Esophagus muscularis mucosa (tissue), 4 donors: ENCODE data around the gene NUSAP1. TPM values are rescaled to one million over a fixed set of nuclear protein-coding genes. Genes with fewer than 3 reads are reported as not detected.
A peak's percentile ranks its signal among the peaks of the same experiment; 100 is the strongest.

Experiments used
- DNase-seq: peaks from one replicate; pipeline ENCODE4 v3.0.0-alpha.2; 2017; ENCODE audit errors: extremely low spot score
- H3K27ac ChIP-seq, 4 donors: fragments of 200-600 bp; sonication (generic); replicated peaks in 1 of 4; 1 replicate in 3 of 4; 2 replicates in 1 of 4; pipeline ENCODE4 v1.5.1; 2016 to 2019; ENCODE audit warnings: mild to moderate bottlenecking in 1 of 4
- H3K27me3 ChIP-seq, 4 donors: fragments of 200-600 bp; sonication (generic); one replicate each; pipeline versions ENCODE4 v1.5.1 to v1.6.0; 2016 to 2019
- H3K36me3 ChIP-seq, 4 donors: fragments of 200-600 bp; sonication (generic); one replicate each; pipeline ENCODE4 v1.5.1; 2016 to 2019
- H3K4me1 ChIP-seq, 4 donors: fragments of 200-600 bp; sonication (generic); one replicate each; pipeline ENCODE4 v1.5.1; 2016 to 2019
- H3K4me3 ChIP-seq, 4 donors: fragments of 200-600 bp; sonication (generic); 1 replicate in 2 of 4; 2 replicates in 2 of 4; pipeline ENCODE4 v1.5.1; 2016 to 2019; ENCODE audit warnings: mild to moderate bottlenecking in 4 of 4, moderate library complexity in 1 of 4
- H3K9me3 ChIP-seq, 4 donors: fragments of 200-600 bp; sonication (generic); 1 replicate in 3 of 4; 2 replicates in 1 of 4; pipeline ENCODE4 v1.5.1; 2016 to 2019
- EP300 ChIP-seq: sonication (generic); formaldehyde crosslinking; IDR thresholded peaks from one replicate; pipeline ENCODE4 v1.6.1; 2017; ENCODE audit warnings: antibody characterized with exemption
- POLR2A ChIP-seq: fragments of 450-650 bp; IDR thresholded peaks from one replicate; pipeline ENCODE4 v1.6.1; 2017; ENCODE audit warnings: antibody characterized with exemption, moderate library complexity, mild to moderate bottlenecking, low read depth
- POLR2AphosphoS5 ChIP-seq, 2 donors: sonication (generic); formaldehyde crosslinking; IDR thresholded peaks; one replicate each; pipeline ENCODE4 v1.6.1; 2017; ENCODE audit warnings: antibody characterized with exemption in 2 of 2
- WGBS: methylation state at CpG from one replicate; pipeline ENCODE4 v1.1.5; 2018; 5-methylcytosine and 5-hydroxymethylcytosine counted together
- intact Hi-C: fragments of 100-400 bp; cut with DNase I; formaldehyde crosslinking; loops from one replicate; pipeline ENCODE4 v1.15.1; 2023
- total RNA-seq, 4 donors: library from RNA; depleted of rRNA; stranded (reverse); fragments of >200 nt; gene quantifications; one replicate each; pipeline versions ENCODE4 v1.1.0 to v1.2.1, GENCODE V29; 2016
- TF ChIP-seq, protein P1 (sequence below), 3 experiments: fragments of 200-600 bp in 2 of 3; fragments of 450-650 bp in 1 of 3; sonication (generic) in 2 of 3; IDR thresholded peaks; one replicate each; pipeline ENCODE4 v1.5.1; 2017 to 2019; ENCODE audit warnings: antibody characterized with exemption in 3 of 3, mild to moderate bottlenecking in 2 of 3, moderate library complexity in 1 of 3

The NUSAP1 gene
- total RNA-seq, 4 donors from 2014 or later = 0.42 to 5.5 (median 1.5) TPM

- H3K27ac ChIP-seq = peak overlapping the region; percentile 82 to 94 (median 86)
- DNase-seq = no peak
- H3K9me3 ChIP-seq = no peaks in the 10 kb centered on the region
- peaks cover 23 to 50% (median 33%) of the 10 kb centered on the region in 4 donors for H3K4me1 ChIP-seq
- H3K4me3 ChIP-seq = peak overlapping the region; percentile 76 to 96 (median 86)
- no peak for TF ChIP-seq POLR2A
- no peak for TF ChIP-seq EP300
- TF ChIP-seq, protein P1, sequence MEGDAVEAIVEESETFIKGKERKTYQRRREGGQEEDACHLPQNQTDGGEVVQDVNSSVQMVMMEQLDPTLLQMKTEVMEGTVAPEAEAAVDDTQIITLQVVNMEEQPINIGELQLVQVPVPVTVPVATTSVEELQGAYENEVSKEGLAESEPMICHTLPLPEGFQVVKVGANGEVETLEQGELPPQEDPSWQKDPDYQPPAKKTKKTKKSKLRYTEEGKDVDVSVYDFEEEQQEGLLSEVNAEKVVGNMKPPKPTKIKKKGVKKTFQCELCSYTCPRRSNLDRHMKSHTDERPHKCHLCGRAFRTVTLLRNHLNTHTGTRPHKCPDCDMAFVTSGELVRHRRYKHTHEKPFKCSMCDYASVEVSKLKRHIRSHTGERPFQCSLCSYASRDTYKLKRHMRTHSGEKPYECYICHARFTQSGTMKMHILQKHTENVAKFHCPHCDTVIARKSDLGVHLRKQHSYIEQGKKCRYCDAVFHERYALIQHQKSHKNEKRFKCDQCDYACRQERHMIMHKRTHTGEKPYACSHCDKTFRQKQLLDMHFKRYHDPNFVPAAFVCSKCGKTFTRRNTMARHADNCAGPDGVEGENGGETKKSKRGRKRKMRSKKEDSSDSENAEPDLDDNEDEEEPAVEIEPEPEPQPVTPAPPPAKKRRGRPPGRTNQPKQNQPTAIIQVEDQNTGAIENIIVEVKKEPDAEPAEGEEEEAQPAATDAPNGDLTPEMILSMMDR (IDR thresholded peaks at IDR 0.05) = no peak
- TF ChIP-seq POLR2AphosphoS5 (IDR thresholded peaks at IDR 0.05) = no peak
- no peaks in the 10 kb centered on the region for H3K36me3 ChIP-seq
- H3K27me3 ChIP-seq = no peaks in the 10 kb centered on the region
- intact Hi-C loops = loop anchor here (10.0 kb wide), 1 partner anchor 301 kb away; the partner anchor contains the start of gene INO80
- 35% methylated on average over 20 of the region's 20 CpGs for WGBS
These were observed 83.6 kb downstream of the NUSAP1 start for GRCh38 chr15:41416128-41416741.

- Histone ChIP-seq H3K36me3 (no peaks in the 10 kb centered on the region), H3K27me3 (no peaks in the 10 kb centered on the region), H3K4me3 (peak within 1 kb of the TSS; percentile 76 to 96 (median 86)), H3K9me3 (no peaks in the 10 kb centered on the region), H3K4me1 (peaks cover 23 to 51% (median 34%) of the 10 kb centered on the region in 4 donors), H3K27ac (peak within 1 kb of the TSS; percentile 82 to 94 (median 86))
- intact Hi-C loops = loop anchor here (10.0 kb wide), 1 partner anchor 302 kb away; the partner anchor contains the start of gene INO80
- peak; percentile 98 for DNase-seq
- TF ChIP-seq, protein P1 (IDR thresholded peaks at IDR 0.05) = no peak
- TF ChIP-seq POLR2AphosphoS5 (IDR thresholded peaks at IDR 0.05) (peak; percentile 63 to 88), EP300 (no peak), POLR2A (peak; percentile 22)
- under 1% methylated on average over 45 of the region's 74 CpGs for WGBS
These were observed 84.2 kb downstream of the NUSAP1 start, which contains the start of gene RTF1 for GRCh38 chr15:41416742-41417417. Gene RTF1, plus strand, starts transcription at chr15:41417095. Its CDS starts 21 bp downstream, at chr15:41417116.

DNA sequence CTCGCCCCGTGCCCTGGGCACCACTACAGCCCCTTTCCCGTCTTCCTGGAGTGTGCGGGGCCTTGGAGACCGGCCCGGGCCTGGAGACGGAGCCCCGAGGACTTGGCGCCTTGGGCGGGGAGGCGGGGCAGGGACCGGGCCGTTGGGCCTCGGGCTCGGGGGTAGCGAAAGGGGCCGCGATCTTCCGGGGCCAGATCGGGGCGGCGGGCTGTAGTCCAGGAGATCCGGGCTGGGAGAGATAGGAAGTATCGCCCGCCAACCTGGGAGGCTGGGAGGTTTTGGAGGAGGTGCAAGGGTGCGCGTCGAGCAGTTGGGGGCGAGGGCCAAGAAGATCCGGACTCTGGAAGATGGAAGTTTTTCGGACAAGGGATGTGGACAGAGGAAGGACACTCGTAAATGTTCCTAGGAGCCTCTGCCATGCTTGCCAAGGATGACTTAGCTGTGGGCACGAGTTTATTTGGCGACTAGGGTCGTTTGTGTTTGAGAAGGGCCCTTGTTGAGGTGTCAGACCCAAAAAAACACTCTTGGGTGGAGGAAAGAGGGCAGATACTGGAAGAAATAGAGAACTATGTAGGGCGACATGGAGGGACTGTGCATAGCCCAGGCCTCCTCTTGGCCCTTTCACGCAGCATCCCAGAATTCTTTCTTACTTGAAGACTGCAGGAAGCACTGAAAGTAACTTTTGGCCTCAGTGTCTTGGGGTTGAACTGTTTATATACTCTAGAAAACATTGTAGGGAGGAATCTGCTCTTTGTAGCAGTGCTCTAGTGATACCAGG is 84.9 kb downstream of the NUSAP1 start:
- DNase-seq = no peak
- no peaks in the 10 kb centered on the region for H3K9me3 ChIP-seq
- no peaks in the 10 kb centered on the region for H3K27me3 ChIP-seq
- intact Hi-C loops = loop anchor here (10.0 kb wide), 1 partner anchor 303 kb away; the partner anchor contains the start of gene INO80
- H3K27ac ChIP-seq = peak overlapping the region; percentile 82 to 94 (median 86)
- H3K4me3 ChIP-seq = peak overlapping the region; percentile 76 to 96 (median 86)
- H3K36me3 ChIP-seq = no peaks in the 10 kb centered on the region
- WGBS = under 1% methylated on average over 15 of the region's 37 CpGs
- H3K4me1 ChIP-seq = peaks cover 23 to 56% (median 37%) of the 10 kb centered on the region in 4 donors
- TF ChIP-seq POLR2A (no peak), EP300 (no peak), POLR2AphosphoS5 (IDR thresholded peaks at IDR 0.05) (no peak)
- TF ChIP-seq, protein P1 (IDR thresholded peaks at IDR 0.05) = no peak

DNA sequence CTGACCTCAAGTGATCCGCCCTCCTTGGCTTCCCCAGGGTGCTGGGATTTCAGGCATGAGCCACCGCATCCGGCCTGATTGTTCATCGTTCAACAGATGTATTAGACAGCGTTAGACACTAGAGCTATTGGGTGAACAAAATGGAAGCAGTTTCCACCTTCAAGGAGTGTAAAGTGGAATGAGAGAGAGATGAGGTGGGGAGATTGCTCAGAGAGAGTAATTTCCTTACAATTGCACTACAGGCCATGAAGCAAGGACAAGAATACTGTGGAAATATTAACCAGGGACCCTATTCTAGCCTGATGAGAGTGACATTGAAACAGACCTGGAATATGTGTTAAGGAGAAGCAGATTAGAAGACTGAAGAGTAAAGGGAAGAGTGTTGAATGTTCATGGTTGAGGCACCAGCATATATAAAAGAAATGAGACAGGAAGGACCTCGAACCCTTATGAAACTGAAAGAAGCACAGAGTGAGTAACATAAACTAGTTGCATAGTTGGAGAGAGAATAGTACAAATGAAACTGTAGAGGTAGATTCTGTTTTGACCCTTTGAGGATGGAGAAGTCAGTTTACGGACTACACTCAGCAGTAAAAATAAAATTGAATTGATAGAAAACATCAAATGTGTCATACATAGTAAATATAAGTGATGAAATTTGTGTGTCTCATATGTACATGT is 91.4 kb downstream of the NUSAP1 start:
- no peaks in the 10 kb centered on the region for H3K36me3 ChIP-seq
- DNase-seq = no peak
- TF ChIP-seq, protein P1 (IDR thresholded peaks at IDR 0.05) = no peak
- TF ChIP-seq POLR2A (no peak), EP300 (no peak), POLR2AphosphoS5 (IDR thresholded peaks at IDR 0.05) (no peak)
- H3K27ac ChIP-seq = no peak overlapping the region
- intact Hi-C loops = no loop called here
- H3K9me3 ChIP-seq = no peaks in the 10 kb centered on the region
- 90% methylated on average over 7 of the region's 7 CpGs for WGBS
- peaks cover 0 to 25% (median 10%) of the 10 kb centered on the region in 4 donors for H3K4me1 ChIP-seq
- H3K4me3 ChIP-seq = no peak overlapping the region
- no peaks in the 10 kb centered on the region for H3K27me3 ChIP-seq
